Fibroblast of lung (primary cell): ENCODE measurements around the gene NEK4.

Source experiments
- EZH2 ChIP-seq: IDR thresholded peaks from 2 replicates; pipeline ENCODE4 v1.5.1; 2012; ENCODE audit warnings: low read length, control low read depth, mild to moderate bottlenecking; ENCODE audit errors: missing control alignments
- TF ChIP-seq, protein P1 (sequence below), 2 donors: IDR thresholded peaks in 1 of 2; conservative IDR thresholded peaks in 1 of 2; 1 replicate in 1 of 2; 2 replicates in 1 of 2; pipeline ENCODE4 v1.5.1; 2011 to 2012; ENCODE audit warnings: low read length in 2 of 2, control low read depth in 1 of 2, inconsistent platforms in 1 of 2, low read depth in 1 of 2, mild to moderate bottlenecking in 1 of 2

DNA sequence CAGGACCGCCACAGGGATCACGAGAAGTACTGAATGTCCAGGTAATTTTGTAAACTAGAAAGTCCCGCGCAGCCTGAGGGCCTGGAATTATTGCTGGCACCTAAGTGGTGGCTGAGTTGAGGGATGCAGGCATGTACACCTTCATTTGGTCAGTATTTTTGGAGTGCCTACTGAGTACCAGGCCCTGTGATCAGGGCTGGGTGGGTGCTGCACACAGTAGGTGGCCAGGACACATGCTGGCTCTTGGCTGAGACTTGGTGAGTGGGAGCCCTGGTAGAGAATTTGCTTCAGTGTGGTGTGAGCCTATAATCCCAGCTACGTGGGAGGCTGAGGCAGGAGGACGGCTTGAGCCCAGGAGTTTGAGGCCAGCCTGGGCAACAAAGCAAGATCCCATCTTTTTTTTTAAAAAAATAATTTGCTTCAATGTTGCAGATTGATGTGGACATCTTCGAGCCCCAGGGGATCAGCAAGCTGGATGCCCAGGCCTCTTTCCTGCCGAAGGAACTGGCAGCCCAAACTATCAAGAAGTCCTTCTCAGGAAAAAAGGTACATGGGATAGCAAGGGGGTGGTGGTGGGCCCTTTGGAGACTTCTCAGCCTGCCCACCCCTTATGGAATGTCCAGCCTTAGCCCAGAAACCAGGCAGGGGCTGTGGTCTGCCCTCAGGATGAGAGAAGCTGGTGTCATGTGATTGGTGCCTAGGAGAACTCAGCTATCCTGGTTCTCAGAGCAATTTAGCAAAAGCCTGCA lies 9.3 kb upstream of the NEK4 start:
- TF ChIP-seq, protein P1, sequence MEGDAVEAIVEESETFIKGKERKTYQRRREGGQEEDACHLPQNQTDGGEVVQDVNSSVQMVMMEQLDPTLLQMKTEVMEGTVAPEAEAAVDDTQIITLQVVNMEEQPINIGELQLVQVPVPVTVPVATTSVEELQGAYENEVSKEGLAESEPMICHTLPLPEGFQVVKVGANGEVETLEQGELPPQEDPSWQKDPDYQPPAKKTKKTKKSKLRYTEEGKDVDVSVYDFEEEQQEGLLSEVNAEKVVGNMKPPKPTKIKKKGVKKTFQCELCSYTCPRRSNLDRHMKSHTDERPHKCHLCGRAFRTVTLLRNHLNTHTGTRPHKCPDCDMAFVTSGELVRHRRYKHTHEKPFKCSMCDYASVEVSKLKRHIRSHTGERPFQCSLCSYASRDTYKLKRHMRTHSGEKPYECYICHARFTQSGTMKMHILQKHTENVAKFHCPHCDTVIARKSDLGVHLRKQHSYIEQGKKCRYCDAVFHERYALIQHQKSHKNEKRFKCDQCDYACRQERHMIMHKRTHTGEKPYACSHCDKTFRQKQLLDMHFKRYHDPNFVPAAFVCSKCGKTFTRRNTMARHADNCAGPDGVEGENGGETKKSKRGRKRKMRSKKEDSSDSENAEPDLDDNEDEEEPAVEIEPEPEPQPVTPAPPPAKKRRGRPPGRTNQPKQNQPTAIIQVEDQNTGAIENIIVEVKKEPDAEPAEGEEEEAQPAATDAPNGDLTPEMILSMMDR (conservative IDR thresholded peaks at IDR 0.05 in 1 of 2, IDR thresholded peaks at IDR 0.05 in 1 of 2; ENCODE audit: low read depth in 1 of 2, low read length in 2 of 2) = no peak
- TF ChIP-seq EZH2 = no peak
